Non-pigmented ciliary epithelial cell (primary cell): ENCODE measurements around the gene ABCF2.
A peak's percentile ranks its signal among the peaks of the same experiment; 100 is the strongest.

Source experiments
- DNase-seq: peaks from one replicate; pipeline ENCODE4 v3.0.0-alpha.2; 2010; ENCODE audit warnings: low read depth

The ABCF2 gene

GRCh38 chr7:151226875-151227782 lies at the start of gene ABCF2:
ABCF2 (minus strand) TSS chr7:151227205; CDS start chr7:151226458, 747 bp downstream.
- DNase-seq, result peak; percentile 95

- DNase-seq, result no peak
These were observed 49.0 kb upstream of the ABCF2 start for GRCh38 chr7:151275813-151276577.

GRCh38 chr7:151274936-151275812 lies 48.2 kb upstream of the ABCF2 start:
- DNase-seq, result no peak

GRCh38 chr7:151274396-151274795 lies 47.4 kb upstream of the ABCF2 start:
- DNase-seq, result no peak

GRCh38 chr7:151273651-151274390 lies 46.8 kb upstream of the ABCF2 start:
- DNase-seq, result no peak

GRCh38 chr7:151272877-151273276 lies 45.9 kb upstream of the ABCF2 start:
- DNase-seq, result no peak

- no peak for DNase-seq
These were observed 45.4 kb upstream of the ABCF2 start for GRCh38 chr7:151272405-151272804.

GRCh38 chr7:151271699-151272355 lies 44.8 kb upstream of the ABCF2 start:
- no peak for DNase-seq

- no peak for DNase-seq
These were observed 42.5 kb upstream of the ABCF2 start for GRCh38 chr7:151269511-151269910.

GRCh38 chr7:151265351-151265931 lies 38.4 kb upstream of the ABCF2 start:
- DNase-seq, result no peak

- no peak for DNase-seq
These were observed 37.6 kb upstream of the ABCF2 start for GRCh38 chr7:151264615-151265014.

GRCh38 chr7:151261529-151261928 lies 34.5 kb upstream of the ABCF2 start:
- no peak for DNase-seq

- no peak for DNase-seq
These were observed 33.9 kb upstream of the ABCF2 start for GRCh38 chr7:151260883-151261282.

GRCh38 chr7:151260471-151260870 lies 33.5 kb upstream of the ABCF2 start:
- no peak for DNase-seq

GRCh38 chr7:151257990-151258389 lies 31.0 kb upstream of the ABCF2 start:
- no peak for DNase-seq

- DNase-seq, result no peak
These were observed 29.5 kb upstream of the ABCF2 start for GRCh38 chr7:151256410-151257045.

GRCh38 chr7:151255390-151255789 lies 28.4 kb upstream of the ABCF2 start:
- no peak for DNase-seq

GRCh38 chr7:151254851-151255250 lies 27.8 kb upstream of the ABCF2 start:
- DNase-seq, result no peak

- no peak for DNase-seq
These were observed 27.3 kb upstream of the ABCF2 start for GRCh38 chr7:151254316-151254715.
